Natural killer cell (primary cell): ENCODE measurements around the gene SND1. TPM values are rescaled to one million over a fixed set of nuclear protein-coding genes. Genes with fewer than 3 reads are reported as not detected.

Source experiments
- ATAC-seq, 3 donors: fragments of 150-1000 bp in 2 of 3; fragments of 200-7000 bp in 1 of 3; cut with Tn5 transposase; 1 replicate in 1 of 3; 2 replicates in 2 of 3; pipeline ENCODE4 v1.10.0; 2021; ENCODE audit warnings: mild to moderate bottlenecking in 2 of 3, moderate library complexity in 2 of 3
- DNase-seq, 2 donors: peaks; one replicate each; pipeline versions ENCODE4 v3.0.0 to v3.0.0-alpha.2; 2013 to 2021; ENCODE audit warnings: mixed read lengths in 1 of 2
- H3K27ac ChIP-seq: one replicate; pipeline ENCODE4 v1.5.1; 2013; ENCODE audit warnings: mild to moderate bottlenecking, low read length
- H3K27me3 ChIP-seq: one replicate; pipeline ENCODE4 v1.6.1; 2013; ENCODE audit warnings: low read length; ENCODE audit not compliant: control insufficient read depth, insufficient read depth
- H3K36me3 ChIP-seq: one replicate; pipeline ENCODE4 v1.6.1; 2013; ENCODE audit warnings: low read length; ENCODE audit not compliant: control insufficient read depth, insufficient read depth
- H3K4me1 ChIP-seq: one replicate; pipeline ENCODE4 v1.6.1; 2013; ENCODE audit warnings: low read length; ENCODE audit not compliant: control insufficient read depth, insufficient read depth
- H3K4me3 ChIP-seq: one replicate; pipeline ENCODE4 v1.5.1; 2013; ENCODE audit warnings: low read length
- H3K9me3 ChIP-seq: one replicate; pipeline ENCODE4 v1.6.1; 2013; ENCODE audit warnings: low read length; ENCODE audit not compliant: control insufficient read depth, insufficient read depth
- H3K27ac Mint-ChIP-seq, 2 donors: one replicate each; pipeline ENCODE4 v1.8.0; 2022; ENCODE audit warnings: mild to moderate bottlenecking in 2 of 2, mixed read lengths in 2 of 2, moderate library complexity in 1 of 2
- H3K27me3 Mint-ChIP-seq, 2 donors: one replicate each; pipeline ENCODE4 v1.8.0; 2022; ENCODE audit warnings: low read depth in 2 of 2, mixed read lengths in 2 of 2
- H3K36me3 Mint-ChIP-seq: one replicate; pipeline ENCODE4 v1.8.0; 2022; ENCODE audit warnings: mixed read lengths
- H3K4me1 Mint-ChIP-seq, 2 donors: one replicate each; pipeline ENCODE4 v1.8.0; 2022; ENCODE audit warnings: mixed read lengths in 2 of 2
- H3K4me3 Mint-ChIP-seq: one replicate; pipeline ENCODE4 v1.8.0; 2022; ENCODE audit warnings: mild to moderate bottlenecking, moderate library complexity, mixed read lengths
- H3K9me3 Mint-ChIP-seq, 2 donors: one replicate each; pipeline ENCODE4 v1.8.0; 2022; ENCODE audit warnings: mixed read lengths in 2 of 2
- WGBS: methylation state at CpG from one replicate; pipeline ENCODE4 v1.1.7; 2013; ENCODE audit warnings: missing lambda C conversion rate; ENCODE audit not compliant: insufficient coverage; 5-methylcytosine and 5-hydroxymethylcytosine counted together
- intact Hi-C: fragments of 100-400 bp; cut with micrococcal nuclease; formaldehyde crosslinking; loops from one replicate; pipeline ENCODE4 v1.14.2; 2022
- total RNA-seq, 4 donors: library from RNA; stranded (reverse); fragments of 120-200 nt in 1 of 4; gene quantifications; one replicate each; pipeline versions ENCODE4 v1.2.3 to v1.2.4, GENCODE V29; 2013 to 2022
- TF ChIP-seq, protein P1 (sequence below): fragments of 200-600 bp; IDR thresholded peaks from one replicate; pipeline ENCODE4 v1.8.0; 2022; ENCODE audit warnings: antibody characterized with exemption

SND1 gene
- total RNA-seq, 3 donors from 2014 or later (not counting 1 experiment from before 2014, with no cell fraction given) = 149 to 188 (median 149) TPM

DNA sequence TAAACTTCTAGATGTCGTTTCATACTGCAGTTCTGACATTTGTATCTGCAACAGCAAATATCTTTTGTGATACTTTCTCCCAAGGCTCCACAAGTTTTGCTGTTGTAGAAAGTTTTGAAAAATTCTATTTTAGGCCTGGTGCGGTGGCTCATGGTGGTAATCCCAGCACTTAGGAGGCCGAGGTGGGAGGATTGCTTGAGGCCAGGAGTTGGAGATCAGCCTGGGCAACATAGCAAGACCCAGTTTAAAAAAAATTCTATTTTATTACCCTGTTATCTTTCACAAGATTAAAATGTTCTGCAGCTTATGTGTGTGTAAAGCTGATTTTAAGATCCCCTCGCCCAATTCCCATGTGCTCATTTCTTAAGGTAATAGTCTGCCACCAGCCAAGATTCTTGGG, 1.4 kb downstream of the SND1 start:
- Mint-ChIP-seq H3K9me3 (no peaks in the 10 kb centered on the region), H3K36me3 (no peaks in the 10 kb centered on the region), H3K4me1 (peaks cover 51 to 65% of the 10 kb centered on the region in 2 donors), H3K27ac (peak overlapping the region in 1 of 2 donors; percentile 49), H3K4me3 (peak overlapping the region; percentile 99), H3K27me3 (no peaks in the 10 kb centered on the region)
- 94% methylated on average over 4 of the region's 4 CpGs for WGBS
- intact Hi-C loops = no loop called here
- H3K4me3 ChIP-seq = no peak overlapping the region
- ATAC-seq = no peak
- peaks cover 22% of the 10 kb centered on the region for H3K4me1 ChIP-seq
- TF ChIP-seq, protein P1, sequence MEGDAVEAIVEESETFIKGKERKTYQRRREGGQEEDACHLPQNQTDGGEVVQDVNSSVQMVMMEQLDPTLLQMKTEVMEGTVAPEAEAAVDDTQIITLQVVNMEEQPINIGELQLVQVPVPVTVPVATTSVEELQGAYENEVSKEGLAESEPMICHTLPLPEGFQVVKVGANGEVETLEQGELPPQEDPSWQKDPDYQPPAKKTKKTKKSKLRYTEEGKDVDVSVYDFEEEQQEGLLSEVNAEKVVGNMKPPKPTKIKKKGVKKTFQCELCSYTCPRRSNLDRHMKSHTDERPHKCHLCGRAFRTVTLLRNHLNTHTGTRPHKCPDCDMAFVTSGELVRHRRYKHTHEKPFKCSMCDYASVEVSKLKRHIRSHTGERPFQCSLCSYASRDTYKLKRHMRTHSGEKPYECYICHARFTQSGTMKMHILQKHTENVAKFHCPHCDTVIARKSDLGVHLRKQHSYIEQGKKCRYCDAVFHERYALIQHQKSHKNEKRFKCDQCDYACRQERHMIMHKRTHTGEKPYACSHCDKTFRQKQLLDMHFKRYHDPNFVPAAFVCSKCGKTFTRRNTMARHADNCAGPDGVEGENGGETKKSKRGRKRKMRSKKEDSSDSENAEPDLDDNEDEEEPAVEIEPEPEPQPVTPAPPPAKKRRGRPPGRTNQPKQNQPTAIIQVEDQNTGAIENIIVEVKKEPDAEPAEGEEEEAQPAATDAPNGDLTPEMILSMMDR = no peak
- no peaks in the 10 kb centered on the region for H3K9me3 ChIP-seq
- no peaks in the 10 kb centered on the region for H3K27me3 ChIP-seq
- no peaks in the 10 kb centered on the region for H3K36me3 ChIP-seq
- no peak overlapping the region for H3K27ac ChIP-seq
- DNase-seq = no peak

DNA sequence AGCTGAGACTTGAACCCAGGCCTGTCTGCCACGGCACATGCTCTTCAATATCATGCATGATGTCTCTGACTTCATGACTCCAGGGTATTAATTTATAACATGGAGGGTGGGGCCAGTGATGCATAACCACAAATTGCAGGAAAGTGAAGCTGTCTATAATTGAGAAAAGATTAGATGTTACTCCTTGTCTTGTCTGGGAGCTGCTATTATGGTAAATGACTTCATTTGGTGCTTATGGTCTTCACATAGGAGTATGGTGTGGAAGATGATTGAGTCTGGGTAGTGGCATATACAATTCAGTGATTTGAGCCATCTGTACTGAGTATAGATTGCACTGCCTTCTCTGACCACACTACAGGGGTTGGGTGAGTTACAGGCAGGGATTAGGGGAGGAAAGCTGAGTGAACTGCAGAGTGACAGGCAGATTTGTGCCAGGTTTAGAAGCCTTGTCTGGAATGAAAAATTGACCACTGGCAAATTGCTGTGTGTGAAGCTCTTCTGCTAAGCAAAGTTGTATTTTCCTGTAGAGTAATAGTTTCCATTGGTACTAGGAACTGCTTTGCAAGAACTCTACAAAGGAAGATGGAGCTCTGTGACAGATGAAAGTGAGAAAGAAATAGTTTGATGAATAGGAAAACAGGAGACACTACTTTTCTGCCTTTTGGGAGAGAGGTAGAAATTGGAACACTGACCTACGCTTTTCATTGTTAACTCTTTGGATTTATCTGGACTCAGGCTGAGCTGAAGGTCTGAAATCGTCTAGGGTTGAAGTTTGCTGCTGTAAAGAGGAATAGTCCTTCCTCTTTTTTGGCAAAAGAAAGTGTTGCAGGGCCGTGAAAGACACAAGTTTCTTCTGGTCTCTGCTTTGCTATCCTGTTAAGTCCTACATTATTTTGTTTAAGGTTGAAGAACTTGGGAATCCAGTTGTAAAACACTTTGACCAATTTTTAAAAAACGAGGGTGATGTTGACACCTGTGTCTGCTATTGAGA, 2.7 kb downstream of the SND1 start:
- H3K27ac ChIP-seq = no peak overlapping the region
- Mint-ChIP-seq H3K4me1 (peaks cover 63 to 76% of the 10 kb centered on the region in 2 donors), H3K27ac (peak overlapping the region; percentile 14 to 49), H3K4me3 (peak overlapping the region; percentile 99), H3K9me3 (no peaks in the 10 kb centered on the region), H3K36me3 (no peaks in the 10 kb centered on the region), H3K27me3 (no peaks in the 10 kb centered on the region)
- no peaks in the 10 kb centered on the region for H3K27me3 ChIP-seq
- TF ChIP-seq, protein P1 = no peak
- intact Hi-C loops = no loop called here
- no peak for DNase-seq
- peaks cover 22% of the 10 kb centered on the region for H3K4me1 ChIP-seq
- peaks cover 4% of the 10 kb centered on the region for H3K36me3 ChIP-seq
- H3K9me3 ChIP-seq = no peaks in the 10 kb centered on the region
- ATAC-seq = no peak
- 55% methylated on average over 5 of the region's 5 CpGs for WGBS
- H3K4me3 ChIP-seq = no peak overlapping the region

DNA sequence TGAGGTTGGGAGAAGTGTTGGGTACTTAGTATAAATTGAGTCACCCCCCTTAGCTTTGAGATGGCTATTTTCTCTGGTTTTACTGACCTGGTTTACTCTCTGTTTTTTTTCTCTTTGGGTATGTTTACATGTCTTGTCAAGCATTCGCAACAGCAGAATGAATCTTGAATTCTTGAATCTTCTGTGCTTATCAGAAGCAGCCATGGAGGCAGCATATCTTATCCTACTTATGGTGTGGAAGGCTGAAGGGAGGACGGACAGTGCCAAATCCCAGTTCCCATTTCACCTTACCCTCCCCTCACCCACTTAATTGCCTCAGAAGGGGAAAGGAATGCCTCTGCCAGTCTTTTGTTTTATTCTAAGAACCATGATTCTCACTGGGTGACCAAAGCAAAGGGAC, 3.7 kb downstream of the SND1 start:
- intact Hi-C loops = no loop called here
- WGBS = 100% methylated on average over 1 of the region's 2 CpGs
- Mint-ChIP-seq H3K4me3 (no peak overlapping the region), H3K27me3 (no peaks in the 10 kb centered on the region), H3K4me1 (peaks cover 63 to 84% of the 10 kb centered on the region in 2 donors), H3K36me3 (no peaks in the 10 kb centered on the region), H3K9me3 (no peaks in the 10 kb centered on the region), H3K27ac (no peak overlapping the region)
- Histone ChIP-seq H3K27ac (no peak overlapping the region), H3K27me3 (no peaks in the 10 kb centered on the region), H3K4me3 (no peak overlapping the region), H3K9me3 (no peaks in the 10 kb centered on the region), H3K36me3 (peaks cover 10% of the 10 kb centered on the region), H3K4me1 (peaks cover 21% of the 10 kb centered on the region)
- DNase-seq (no peak), ATAC-seq (no peak)
- TF ChIP-seq, protein P1 = no peak
